Right atrium auricular region (tissue), 2 donors: Measurements from ENCODE around the gene COBL. TPM values are rescaled to one million over a fixed set of nuclear protein-coding genes. Genes with fewer than 3 reads are reported as not detected.

ENCODE experiments used
- DNase-seq: peaks from one replicate; pipeline ENCODE4 v3.0.0-alpha.2; 2019; ENCODE audit warnings: low spot score
- H3K27ac ChIP-seq, 2 donors: fragments of 200-600 bp; sonication (generic); 1 replicate in 1 of 2; 2 replicates in 1 of 2; pipeline ENCODE4 v1.5.1; 2016 to 2019
- H3K27me3 ChIP-seq, 2 donors: fragments of 200-600 bp; sonication (generic); one replicate each; pipeline versions ENCODE4 v1.5.1 to v1.6.0; 2017 to 2019
- H3K36me3 ChIP-seq: fragments of 200-600 bp; sonication (generic); one replicate; pipeline ENCODE4 v1.5.1; 2016
- H3K4me1 ChIP-seq, 2 donors: fragments of 200-600 bp; sonication (generic); one replicate each; pipeline versions ENCODE4 v1.5.1 to v1.6.0; 2017 to 2019
- H3K4me3 ChIP-seq, 2 donors: fragments of 200-600 bp; sonication (generic); 1 replicate in 1 of 2; 2 replicates in 1 of 2; pipeline ENCODE4 v1.5.1; 2017 to 2019; ENCODE audit warnings: mild to moderate bottlenecking in 1 of 2, moderate library complexity in 1 of 2
- H3K9me3 ChIP-seq, 2 donors: fragments of 200-600 bp; sonication (generic); one replicate each; pipeline ENCODE4 v1.5.1; 2019
- CTCF ChIP-seq, 2 donors: fragments of 200-600 bp; sonication (generic); IDR thresholded peaks; one replicate each; pipeline ENCODE4 v1.5.1; 2019; ENCODE audit warnings: antibody characterized with exemption in 2 of 2
- total RNA-seq, 2 donors: library from RNA; depleted of rRNA; stranded (reverse); fragments of >200 nt; gene quantifications; one replicate each; pipeline ENCODE4 v1.1.0, GENCODE V29; 2016

COBL gene
- total RNA-seq, 2 donors from 2014 or later, result 26.3 to 31.4 TPM

GRCh38 chr7:51017576-51018535 lies 298.8 kb downstream of the COBL start:
- H3K36me3 ChIP-seq, result no peaks in the 10 kb centered on the region
- H3K4me3 ChIP-seq, result no peak overlapping the region
- no peak overlapping the region for H3K27ac ChIP-seq
- H3K27me3 ChIP-seq, result no peaks in the 10 kb centered on the region
- TF ChIP-seq CTCF (IDR thresholded peaks at IDR 0.05), result no peak
- H3K4me1 ChIP-seq, result no peaks in the 10 kb centered on the region
- H3K9me3 ChIP-seq, result no peaks in the 10 kb centered on the region
- DNase-seq, result peak; percentile 43

GRCh38 chr7:51016546-51016945 lies 300.1 kb downstream of the COBL start:
- Histone ChIP-seq H3K27ac (no peak overlapping the region), H3K4me1 (no peaks in the 10 kb centered on the region), H3K36me3 (no peaks in the 10 kb centered on the region), H3K27me3 (no peaks in the 10 kb centered on the region), H3K4me3 (no peak overlapping the region), H3K9me3 (no peaks in the 10 kb centered on the region)
- peak; percentile 23 for DNase-seq
- no peak for TF ChIP-seq CTCF (IDR thresholded peaks at IDR 0.05)

GRCh38 chr7:51015581-51015980 lies 301.0 kb downstream of the COBL start:
- Histone ChIP-seq H3K27me3 (no peaks in the 10 kb centered on the region), H3K9me3 (no peaks in the 10 kb centered on the region), H3K27ac (no peak overlapping the region), H3K4me3 (no peak overlapping the region), H3K36me3 (no peaks in the 10 kb centered on the region), H3K4me1 (peaks cover 0 to under 1% of the 10 kb centered on the region in 2 donors)
- TF ChIP-seq CTCF (IDR thresholded peaks at IDR 0.05), result no peak
- peak; percentile 16 for DNase-seq

GRCh38 chr7:51014811-51015210 lies 301.8 kb downstream of the COBL start:
- Histone ChIP-seq H3K4me1 (peaks cover 0 to 8% of the 10 kb centered on the region in 2 donors), H3K27ac (no peak overlapping the region), H3K4me3 (no peak overlapping the region), H3K36me3 (no peaks in the 10 kb centered on the region), H3K9me3 (no peaks in the 10 kb centered on the region), H3K27me3 (no peaks in the 10 kb centered on the region)
- no peak for TF ChIP-seq CTCF (IDR thresholded peaks at IDR 0.05)
- DNase-seq, result peak; percentile 43

- H3K36me3 ChIP-seq, result no peaks in the 10 kb centered on the region
- DNase-seq, result peak; percentile 44
- H3K27me3 ChIP-seq, result no peaks in the 10 kb centered on the region
- peaks cover 0 to 16% of the 10 kb centered on the region in 2 donors for H3K4me1 ChIP-seq
- H3K9me3 ChIP-seq, result no peaks in the 10 kb centered on the region
- H3K4me3 ChIP-seq, result no peak overlapping the region
- no peak overlapping the region for H3K27ac ChIP-seq
- no peak for TF ChIP-seq CTCF (IDR thresholded peaks at IDR 0.05)
Measured at GRCh38 chr7:51013861-51014511, 302.6 kb downstream of the COBL start.
